Psoas muscle (tissue), 8 donors: Measurements from ENCODE around the gene TMEM121. TPM values are rescaled to one million over a fixed set of nuclear protein-coding genes. Genes with fewer than 3 reads are reported as not detected.
"Not testable (repeated sequence)": the region's sequence is repeated elsewhere in the genome, so short reads cannot be mapped to it uniquely, and the experiment has no call there.

Experiments
- ATAC-seq, 4 donors: fragments of 200-7000 bp; cut with Tn5 transposase; one replicate each; pipeline ENCODE4 v1.9.1; 2020; ENCODE audit warnings: moderate library complexity in 3 of 4, mild to moderate bottlenecking in 2 of 4
- DNase-seq, 2 donors: peaks; one replicate each; pipeline ENCODE4 v3.0.0-alpha.2; 2020
- H3K27ac ChIP-seq: fragments of 200-600 bp; one replicate; pipeline ENCODE4 v1.8.0; 2022
- H3K27me3 ChIP-seq, 3 donors: fragments of 200-600 bp in 1 of 3; one replicate each; pipeline versions ENCODE4 v1.6.1 to v1.8.0; 2013 to 2022; ENCODE audit warnings: low read length in 2 of 3, mild to moderate bottlenecking in 2 of 3, moderate library complexity in 1 of 3; ENCODE audit not compliant: insufficient read depth in 3 of 3
- H3K36me3 ChIP-seq, 2 donors: fragments of 200-600 bp in 1 of 2; one replicate each; pipeline versions ENCODE4 v1.6.1 to v1.8.0; 2013 to 2022; ENCODE audit warnings: low read depth in 1 of 2, mild to moderate bottlenecking in 1 of 2, moderate library complexity in 1 of 2; ENCODE audit not compliant: insufficient read depth in 1 of 2
- H3K4me1 ChIP-seq: fragments of 200-600 bp; one replicate; pipeline ENCODE4 v1.8.0; 2022
- H3K4me3 ChIP-seq: fragments of 200-600 bp; one replicate; pipeline ENCODE4 v1.8.0; 2022; ENCODE audit warnings: mild to moderate bottlenecking
- H3K9me3 ChIP-seq: fragments of 200-600 bp; one replicate; pipeline ENCODE4 v1.8.0; 2022
- CTCF ChIP-seq: fragments of 200-600 bp; IDR thresholded peaks from one replicate; pipeline ENCODE4 v1.8.0; 2022; ENCODE audit warnings: antibody characterized with exemption
- WGBS, 3 donors: extraction: QIAGEN DNeasy Blood & Tissue Kit; methylation state at CpG; one replicate each; pipeline versions ENCODE4 v1.1.6 to v1.1.7; 2013; 5-methylcytosine and 5-hydroxymethylcytosine counted together
- intact Hi-C, 2 donors: fragments of 100-400 bp; cut with DNase I; formaldehyde crosslinking; loops; one replicate each; pipeline versions ENCODE4 v1.11.0 to v1.14.2; 2022
- polyA plus RNA-seq, 3 donors: library from polyadenylated mRNA; stranded (reverse); fragments of 200-250 nt; gene quantifications; one replicate each; pipeline ENCODE4 v1.2.3, GENCODE V29; 2013
- total RNA-seq, 4 donors: library from RNA; stranded (reverse); fragmentation: NEBNext Ultra II Directional in 2 of 4; extraction: Animal tissue kit (Norgen Biotek cat#: 25700) in 2 of 4; gene quantifications; one replicate each; pipeline versions ENCODE4 v1.2.1 to v1.2.4, GENCODE V29; 2021 to 2023
- donor health status: healthy with polysubstance abuse.
- donor health status: DM: no; HTN: no; CAD: no; lungs with moderate emphysema.
- donor health status: Bipolar disorder and iron deficiency.
- donor health status: healthy.
- donor health status: DM: yes; HTN: yes; CAD: no.
- donor health status: DM: no; HTN: no; CAD: no.
- donor health status: DM: no; HTN: no; CAD: no.
- donor health status: DM: yes; HTN: yes; CAD: no.

TMEM121 gene
- total and polyA plus RNA-seq, 7 donors: 0.08 to 0.60 (median 0.38) TPM

- Histone ChIP-seq H3K4me1 (no peaks in the 10 kb centered on the region), H3K9me3 (peaks cover 3% of the 10 kb centered on the region), H3K27ac (no peak overlapping the region), H3K36me3 (no peaks in the 10 kb centered on the region), H3K4me3 (no peak overlapping the region), H3K27me3 (peaks cover 0 to 3% (median 0%) of the 10 kb centered on the region in 3 donors)
- intact Hi-C loops: no loop called here
- TF ChIP-seq CTCF: no peak
- ATAC-seq (no peak), DNase-seq (peak in 1 of 2 donors; percentile 35)
- 94 to 96% (median 95%) methylated on average over 25 to 38 of the region's 38 CpGs for WGBS, 3 donors
Measured at GRCh38 chr14:105547741-105548169, 21.4 kb downstream of the TMEM121 start.

- no peak for TF ChIP-seq CTCF
- H3K27ac ChIP-seq: no peak overlapping the region
- no peaks in the 10 kb centered on the region for H3K36me3 ChIP-seq
- H3K4me3 ChIP-seq: no peak overlapping the region
- DNase-seq (peak in 1 of 2 donors; percentile 39), ATAC-seq (no peak)
- H3K9me3 ChIP-seq: no peaks in the 10 kb centered on the region
- H3K4me1 ChIP-seq: no peaks in the 10 kb centered on the region
- WGBS, 3 donors: 90 to 92% (median 91%) methylated on average over 23 of the region's 23 CpGs
- intact Hi-C loops: no loop called here
- H3K27me3 ChIP-seq: no peaks in the 10 kb centered on the region
Measured at GRCh38 chr14:105549481-105549880, 23.1 kb downstream of the TMEM121 start.

- intact Hi-C loops: no loop called here
Measured at GRCh38 chr14:105554022-105554421, 27.6 kb downstream of the TMEM121 start.

GRCh38 chr14:105554523-105554922 lies 28.1 kb downstream of the TMEM121 start:
- Histone ChIP-seq H3K4me1 (no peaks in the 10 kb centered on the region), H3K27ac (no peak overlapping the region), H3K9me3 (no peaks in the 10 kb centered on the region), H3K4me3 (no peak overlapping the region), H3K36me3 (no peaks in the 10 kb centered on the region), H3K27me3 (no peaks in the 10 kb centered on the region)
- TF ChIP-seq CTCF: no peak
- ATAC-seq: no peak
- 77 to 84% (median 82%) methylated on average over 5 of the region's 5 CpGs for WGBS, 3 donors
- DNase-seq: no peak
- intact Hi-C loops: no loop called here

More at GRCh38 chr14:105554022-105554421, 27.6 kb downstream of the TMEM121 start:
- no peaks in the 10 kb centered on the region for H3K36me3 ChIP-seq
- DNase-seq: peak in 1 of 2 donors; percentile 7
- no peak for TF ChIP-seq CTCF
- ATAC-seq: no peak
- no peaks in the 10 kb centered on the region for H3K9me3 ChIP-seq
- H3K27me3 ChIP-seq: no peaks in the 10 kb centered on the region
- no peak overlapping the region for H3K4me3 ChIP-seq
- 87 to 88% (median 88%) methylated on average over 6 of the region's 6 CpGs for WGBS, 3 donors
- no peaks in the 10 kb centered on the region for H3K4me1 ChIP-seq
- no peak overlapping the region for H3K27ac ChIP-seq

GRCh38 chr14:105557671-105558070 lies 31.3 kb downstream of the TMEM121 start:
- WGBS, 3 donors: 83 to 88% (median 84%) methylated on average over 18 to 19 of the region's 19 CpGs
- H3K36me3 ChIP-seq, H3K9me3 ChIP-seq, intact Hi-C loops, ATAC-seq, H3K4me3 ChIP-seq, H3K4me1 ChIP-seq, H3K27ac ChIP-seq, H3K27me3 ChIP-seq: not testable (repeated sequence)
- DNase-seq: peak in 1 of 2 donors; percentile 8
